ENCODE results near the gene TBXAS1. TPM values are rescaled to one million over a fixed set of nuclear protein-coding genes. Genes with fewer than 3 reads are reported as not detected.

The TBXAS1 gene
- total RNA-seq, 2 donors from 2014 or later, result 19.3 to 44.1 TPM

DNA sequence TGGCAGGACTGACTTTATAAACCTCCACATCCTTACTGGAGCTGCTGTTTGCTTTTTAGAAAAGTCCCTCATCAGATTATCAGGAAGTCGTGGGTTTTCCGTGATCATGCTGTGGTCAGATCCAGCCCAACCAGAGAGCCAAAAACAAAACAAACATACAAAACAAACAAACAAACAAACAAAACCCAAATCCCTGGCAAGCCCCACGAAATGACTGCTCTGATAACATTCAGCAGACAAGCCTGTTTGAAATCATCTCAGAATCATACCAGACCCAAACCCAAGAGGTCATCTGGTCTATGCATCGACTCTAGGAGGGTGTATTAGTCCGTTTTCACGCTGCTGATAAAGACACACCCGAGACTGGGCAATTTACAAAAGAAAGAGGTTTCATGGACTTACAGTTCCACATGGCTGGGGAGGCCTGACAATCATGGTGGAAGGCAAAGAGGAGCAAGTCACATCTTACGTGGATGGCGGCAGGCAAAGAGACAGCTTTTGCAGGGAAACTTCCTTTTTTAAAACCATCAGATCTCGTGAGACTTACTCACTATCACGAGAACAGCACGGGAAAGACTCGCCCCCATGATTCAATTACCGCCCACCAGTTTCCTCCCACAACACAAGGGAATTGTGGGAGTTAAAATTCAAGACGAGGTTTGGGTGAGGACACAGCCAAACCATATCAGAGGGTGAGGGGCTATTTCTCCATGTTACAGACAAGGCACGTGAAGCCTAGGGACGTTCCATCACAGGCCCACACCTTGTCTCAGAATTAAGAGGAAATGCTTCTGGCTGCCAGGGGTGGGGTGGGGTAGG lies 148.0 kb downstream of the TBXAS1 start:
- TF ChIP-seq POLR2AphosphoS5 (IDR thresholded peaks at IDR 0.05), result no peak
- TF ChIP-seq CTCF (IDR thresholded peaks at IDR 0.05), result no peak
- no peak for TF ChIP-seq POLR2A (IDR thresholded peaks at IDR 0.05)
- WGBS, result 93% methylated on average over 17 of the region's 17 CpGs
- no peak for DNase-seq (ENCODE audit: low spot score)
- Histone ChIP-seq H3K4me3 (no peak overlapping the region), H3K4me1 (replicated peaks) (no peaks in the 10 kb centered on the region), H3K36me3 (no peaks in the 10 kb centered on the region), H3K27me3 (replicated peaks; ENCODE audit: insufficient read depth) (no peaks in the 10 kb centered on the region), H3K27ac (no peak overlapping the region), H3K9me3 (no peaks in the 10 kb centered on the region)
- intact Hi-C loops (cut with DNase I), result no loop called here

GRCh38 chr7:139981511-139981895 lies 152.4 kb downstream of the TBXAS1 start:
- no peaks in the 10 kb centered on the region for H3K27me3 ChIP-seq (replicated peaks; ENCODE audit: insufficient read depth)
- H3K36me3 ChIP-seq, result no peaks in the 10 kb centered on the region
- no peaks in the 10 kb centered on the region for H3K4me1 ChIP-seq (replicated peaks)
- DNase-seq (ENCODE audit: low spot score), result no peak
- no peaks in the 10 kb centered on the region for H3K9me3 ChIP-seq
- no peak overlapping the region for H3K27ac ChIP-seq
- intact Hi-C loops (cut with DNase I), result no loop called here
- WGBS, result 89% methylated on average over 5 of the region's 5 CpGs
- TF ChIP-seq POLR2AphosphoS5 (IDR thresholded peaks at IDR 0.05), result no peak
- TF ChIP-seq CTCF (IDR thresholded peaks at IDR 0.05), result no peak
- TF ChIP-seq POLR2A (IDR thresholded peaks at IDR 0.05), result no peak
- H3K4me3 ChIP-seq, result no peak overlapping the region

GRCh38 chr7:139982927-139983920 lies 154.2 kb downstream of the TBXAS1 start:
- Histone ChIP-seq H3K4me1 (replicated peaks) (no peaks in the 10 kb centered on the region), H3K27ac (no peak overlapping the region), H3K4me3 (no peak overlapping the region), H3K27me3 (replicated peaks; ENCODE audit: insufficient read depth) (no peaks in the 10 kb centered on the region), H3K36me3 (no peaks in the 10 kb centered on the region), H3K9me3 (no peaks in the 10 kb centered on the region)
- 82% methylated on average over 9 of the region's 9 CpGs for WGBS
- intact Hi-C loops (cut with DNase I), result no loop called here
- DNase-seq (ENCODE audit: low spot score), result no peak
- TF ChIP-seq POLR2A (IDR thresholded peaks at IDR 0.05) (no peak), POLR2AphosphoS5 (IDR thresholded peaks at IDR 0.05) (no peak), CTCF (IDR thresholded peaks at IDR 0.05) (no peak)

DNA sequence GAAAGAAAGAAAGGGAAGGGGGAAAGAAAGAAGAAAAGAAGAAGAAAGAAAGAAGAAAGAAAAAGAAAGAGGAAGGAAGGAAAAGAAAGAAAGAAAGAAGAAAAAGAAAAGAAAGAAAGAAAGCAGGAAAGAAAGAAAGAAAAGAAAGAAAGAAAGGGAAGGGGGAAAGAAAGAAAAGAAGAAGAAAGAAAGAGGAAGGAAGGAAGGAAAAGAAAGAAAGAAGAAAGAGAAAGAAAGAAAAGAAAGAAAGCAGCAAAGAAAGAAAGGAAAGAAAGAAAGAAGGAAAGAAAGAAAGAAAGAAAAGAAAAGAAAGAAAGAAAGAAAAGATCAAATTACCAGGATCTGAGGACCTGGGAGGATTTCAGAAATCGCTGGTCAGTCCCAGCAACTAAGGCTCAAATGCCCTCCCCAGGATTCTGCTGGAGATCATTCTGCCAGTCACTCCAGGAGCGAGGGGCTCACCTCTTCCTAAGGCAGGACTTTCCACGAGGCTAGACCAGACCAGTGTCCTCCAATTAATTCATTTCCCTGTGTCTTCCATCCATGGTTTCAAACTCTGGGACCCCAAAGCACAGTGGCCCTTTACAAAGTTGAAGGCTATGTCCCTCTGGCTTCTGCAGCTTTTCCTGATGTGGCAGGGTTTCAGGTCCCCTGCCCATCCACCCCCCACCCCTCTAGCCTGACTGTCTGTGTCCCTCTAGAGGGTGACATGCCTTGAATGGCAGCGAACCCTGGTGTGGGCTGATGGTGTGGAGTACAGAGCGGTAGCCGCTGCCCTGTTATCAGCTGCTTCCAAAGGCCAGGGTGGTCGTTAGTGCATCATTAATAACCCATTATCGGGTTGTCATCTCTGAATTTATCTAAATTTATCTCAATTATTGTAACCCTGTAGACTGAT lies 155.8 kb downstream of the TBXAS1 start:
- Histone ChIP-seq H3K27ac (no peak overlapping the region), H3K4me3 (no peak overlapping the region), H3K36me3 (no peaks in the 10 kb centered on the region), H3K4me1 (replicated peaks) (no peaks in the 10 kb centered on the region), H3K9me3 (no peaks in the 10 kb centered on the region), H3K27me3 (replicated peaks; ENCODE audit: insufficient read depth) (no peaks in the 10 kb centered on the region)
- TF ChIP-seq POLR2AphosphoS5 (IDR thresholded peaks at IDR 0.05), result no peak
- no peak for TF ChIP-seq CTCF (IDR thresholded peaks at IDR 0.05)
- TF ChIP-seq POLR2A (IDR thresholded peaks at IDR 0.05), result no peak
- DNase-seq (ENCODE audit: low spot score), result no peak
- intact Hi-C loops (cut with DNase I), result no loop called here
- 77% methylated on average over 8 of the region's 8 CpGs for WGBS
